Astrocyte (in vitro differentiated cells and primary cell): ENCODE data around the gene NKIRAS1. TPM values are rescaled to one million over a fixed set of nuclear protein-coding genes. Genes with fewer than 3 reads are reported as not detected.

Experiments
- DNase-seq: peaks from one replicate; pipeline ENCODE4 v3.0.0-alpha.2; 2010; ENCODE audit warnings: low read depth
- FAIRE-seq: peaks from 2 replicates; lab custom pipeline; 2011; peaks lifted over from hg19 to GRCh38; lab: Jason Lieb, UNC
- H2AFZ ChIP-seq: 2 replicates; pipeline ENCODE4 v1.6.0; 2012; ENCODE audit warnings: low read depth, low read length, inconsistent platforms
- H3K27ac ChIP-seq: 2 replicates; pipeline ENCODE4 v1.5.1; 2011; ENCODE audit warnings: low read depth, low read length, inconsistent platforms
- H3K27me3 ChIP-seq: 2 replicates; pipeline ENCODE4 v1.6.0; 2011; ENCODE audit warnings: low read length, inconsistent platforms; ENCODE audit not compliant: insufficient read depth
- H3K36me3 ChIP-seq: 2 replicates; pipeline ENCODE4 v1.5.1; 2011; ENCODE audit warnings: low read length, inconsistent platforms; ENCODE audit not compliant: insufficient read depth
- H3K4me1 ChIP-seq: 2 replicates; pipeline ENCODE4 v1.5.1; 2011; ENCODE audit warnings: low read length, inconsistent platforms; ENCODE audit not compliant: insufficient read depth
- H3K4me2 ChIP-seq: 2 replicates; pipeline ENCODE4 v1.6.0; 2012; ENCODE audit warnings: low read length, inconsistent platforms
- H3K4me3 ChIP-seq: 2 replicates; pipeline ENCODE4 v1.5.1; 2011; ENCODE audit warnings: low read depth, mild to moderate bottlenecking, low read length, inconsistent platforms; ENCODE audit not compliant: insufficient read depth
- H3K79me2 ChIP-seq: 2 replicates; pipeline ENCODE4 v1.6.0; 2012; ENCODE audit warnings: mild to moderate bottlenecking, low read length, inconsistent platforms; ENCODE audit not compliant: insufficient read depth
- H3K9ac ChIP-seq: 2 replicates; pipeline ENCODE4 v1.6.0; 2012; ENCODE audit warnings: mild to moderate bottlenecking, low read length, inconsistent platforms
- H3K9me3 ChIP-seq: 2 replicates; pipeline ENCODE4 v1.5.1; 2012; ENCODE audit warnings: low read depth, mild to moderate bottlenecking, low read length, inconsistent platforms; ENCODE audit not compliant: insufficient read depth
- H4K20me1 ChIP-seq: 2 replicates; pipeline ENCODE4 v1.6.0; 2012; ENCODE audit warnings: low read length, inconsistent platforms; ENCODE audit not compliant: insufficient read depth
- H3K27ac Mint-ChIP-seq: one replicate; pipeline ENCODE4 v1.8.0; 2021; ENCODE audit warnings: mild to moderate bottlenecking, mixed read lengths; ENCODE audit not compliant: unreplicated experiment
- H3K27me3 Mint-ChIP-seq: one replicate; pipeline ENCODE4 v1.8.0; 2021; ENCODE audit warnings: low read depth, mixed read lengths; ENCODE audit not compliant: unreplicated experiment
- H3K36me3 Mint-ChIP-seq: one replicate; pipeline ENCODE4 v1.8.0; 2021; ENCODE audit warnings: low read depth, mixed read lengths; ENCODE audit not compliant: unreplicated experiment
- H3K4me1 Mint-ChIP-seq: one replicate; pipeline ENCODE4 v1.8.0; 2021; ENCODE audit warnings: low read depth, mixed read lengths; ENCODE audit not compliant: unreplicated experiment
- H3K4me3 Mint-ChIP-seq: one replicate; pipeline ENCODE4 v1.8.0; 2021; ENCODE audit warnings: mild to moderate bottlenecking, moderate library complexity, mixed read lengths; ENCODE audit not compliant: unreplicated experiment
- H3K9me3 Mint-ChIP-seq: one replicate; pipeline ENCODE4 v1.8.0; 2021; ENCODE audit warnings: mild to moderate bottlenecking, mixed read lengths; ENCODE audit not compliant: unreplicated experiment
- EZH2 ChIP-seq: IDR thresholded peaks from 2 replicates; pipeline ENCODE4 v1.6.1; 2012; ENCODE audit warnings: mild to moderate bottlenecking, low read length, inconsistent platforms; ENCODE audit not compliant: insufficient read depth
- total RNA-seq: library from RNA; stranded (reverse); gene quantifications from 2 replicates; pipeline ENCODE4 v1.2.1, GENCODE V29; 2021
- TF ChIP-seq, protein P1 (sequence below): IDR thresholded peaks from 2 replicates; pipeline ENCODE4 v1.5.1; 2011; ENCODE audit warnings: low read depth, mild to moderate bottlenecking, inconsistent platforms, low read length, moderate library complexity; ENCODE audit not compliant: insufficient read depth

NKIRAS1 gene
- total RNA-seq, 1 donor from 2014 or later = 11.0 TPM

DNA sequence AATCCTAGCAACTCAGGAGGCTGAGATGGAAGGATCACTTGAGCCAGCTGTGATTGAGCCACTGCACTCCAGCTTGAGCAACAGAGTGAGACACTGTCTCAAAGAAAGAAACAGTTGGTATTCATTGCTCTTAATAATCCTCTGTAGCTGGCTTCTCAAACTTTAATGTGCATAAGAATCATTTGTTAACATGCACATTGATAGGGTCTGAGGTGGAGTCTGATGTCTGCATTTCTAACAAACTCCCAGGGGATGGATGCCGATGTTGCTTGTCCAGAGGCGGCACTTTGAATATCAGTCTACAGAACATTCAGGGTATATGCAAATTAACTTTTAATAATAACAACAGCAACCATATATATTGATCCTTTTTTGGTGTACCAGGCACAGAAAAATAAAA is 39.9 kb downstream of the NKIRAS1 start:
- H3K27ac ChIP-seq = no peak overlapping the region

DNA sequence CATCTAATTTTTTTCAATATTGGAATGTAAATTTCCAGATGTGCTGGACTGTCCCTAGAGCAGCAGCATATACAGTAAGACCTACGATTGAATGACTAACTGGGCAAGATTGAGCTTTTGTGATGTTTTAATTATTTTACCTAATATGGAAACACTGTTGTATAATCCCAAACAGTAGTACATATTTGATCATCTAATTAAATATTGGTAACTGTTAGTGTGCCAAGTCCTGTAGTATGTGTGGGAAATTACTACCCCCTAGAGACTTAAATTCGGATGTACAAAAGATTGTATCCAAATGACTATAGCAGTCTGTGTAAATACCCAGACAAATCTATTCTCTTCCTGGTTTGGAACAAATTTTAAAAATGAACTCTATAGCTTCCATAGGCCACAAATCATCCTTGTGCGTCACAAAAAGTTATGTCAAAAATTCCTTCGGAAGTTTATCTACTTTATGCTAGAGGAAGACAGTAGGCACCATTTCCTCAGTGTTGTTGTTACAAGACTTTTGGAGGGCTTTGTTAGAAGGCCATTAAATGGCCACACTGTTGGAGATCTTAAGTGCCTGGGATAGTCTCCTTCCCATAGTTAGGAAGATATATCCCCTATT is 41.6 kb downstream of the NKIRAS1 start:
- H3K9me3 Mint-ChIP-seq = peaks cover 3% of the 10 kb centered on the region
- DNase-seq = no peak
- no peaks in the 10 kb centered on the region for H3K27me3 ChIP-seq
- peaks cover 42% of the 10 kb centered on the region for H3K4me1 Mint-ChIP-seq
- peak overlapping the region; percentile 57 for H3K4me2 ChIP-seq
- peaks cover 42% of the 10 kb centered on the region for H3K79me2 ChIP-seq
- H2AFZ ChIP-seq = no peak overlapping the region
- no peak for FAIRE-seq
- H3K27ac ChIP-seq = no peak overlapping the region
- H3K4me1 ChIP-seq = peaks cover 32% of the 10 kb centered on the region
- H3K27ac Mint-ChIP-seq = peak overlapping the region; percentile 83
- no peaks in the 10 kb centered on the region for H3K27me3 Mint-ChIP-seq
- H3K36me3 Mint-ChIP-seq = peaks cover 7% of the 10 kb centered on the region
- H3K4me3 Mint-ChIP-seq = no peak overlapping the region
- H4K20me1 ChIP-seq = peaks cover 62% of the 10 kb centered on the region
- peaks cover 2% of the 10 kb centered on the region for H3K36me3 ChIP-seq
- H3K4me3 ChIP-seq = no peak overlapping the region
- H3K9ac ChIP-seq = no peak overlapping the region
- peaks cover 2% of the 10 kb centered on the region for H3K9me3 ChIP-seq
- TF ChIP-seq, protein P1, sequence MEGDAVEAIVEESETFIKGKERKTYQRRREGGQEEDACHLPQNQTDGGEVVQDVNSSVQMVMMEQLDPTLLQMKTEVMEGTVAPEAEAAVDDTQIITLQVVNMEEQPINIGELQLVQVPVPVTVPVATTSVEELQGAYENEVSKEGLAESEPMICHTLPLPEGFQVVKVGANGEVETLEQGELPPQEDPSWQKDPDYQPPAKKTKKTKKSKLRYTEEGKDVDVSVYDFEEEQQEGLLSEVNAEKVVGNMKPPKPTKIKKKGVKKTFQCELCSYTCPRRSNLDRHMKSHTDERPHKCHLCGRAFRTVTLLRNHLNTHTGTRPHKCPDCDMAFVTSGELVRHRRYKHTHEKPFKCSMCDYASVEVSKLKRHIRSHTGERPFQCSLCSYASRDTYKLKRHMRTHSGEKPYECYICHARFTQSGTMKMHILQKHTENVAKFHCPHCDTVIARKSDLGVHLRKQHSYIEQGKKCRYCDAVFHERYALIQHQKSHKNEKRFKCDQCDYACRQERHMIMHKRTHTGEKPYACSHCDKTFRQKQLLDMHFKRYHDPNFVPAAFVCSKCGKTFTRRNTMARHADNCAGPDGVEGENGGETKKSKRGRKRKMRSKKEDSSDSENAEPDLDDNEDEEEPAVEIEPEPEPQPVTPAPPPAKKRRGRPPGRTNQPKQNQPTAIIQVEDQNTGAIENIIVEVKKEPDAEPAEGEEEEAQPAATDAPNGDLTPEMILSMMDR = no peak
- TF ChIP-seq EZH2 = no peak

More for the DNA sequence above, 39.9 kb downstream of the NKIRAS1 start:
- Mint-ChIP-seq H3K27ac (peak overlapping the region; percentile 69), H3K4me1 (peaks cover 52% of the 10 kb centered on the region), H3K4me3 (no peak overlapping the region), H3K27me3 (no peaks in the 10 kb centered on the region), H3K9me3 (peaks cover 3% of the 10 kb centered on the region), H3K36me3 (peaks cover 7% of the 10 kb centered on the region)
- Histone ChIP-seq H3K36me3 (peaks cover 2% of the 10 kb centered on the region), H3K9ac (no peak overlapping the region), H4K20me1 (peaks cover 66% of the 10 kb centered on the region), H3K4me3 (no peak overlapping the region), H2AFZ (no peak overlapping the region), H3K9me3 (peaks cover 2% of the 10 kb centered on the region), H3K79me2 (peaks cover 45% of the 10 kb centered on the region), H3K4me1 (peaks cover 32% of the 10 kb centered on the region), H3K27me3 (no peaks in the 10 kb centered on the region), H3K4me2 (peak overlapping the region; percentile 49)
- DNase-seq (no peak), FAIRE-seq (no peak)
- TF ChIP-seq, protein P1 = no peak
- TF ChIP-seq EZH2 = no peak
